ENCODE data around the gene FKBP5.

The FKBP5 gene

GRCh38 chr6:35729722-35730121, 41.0 kb upstream of the FKBP5 start:
- TF ChIP-seq EZH2 (IDR thresholded peaks at IDR 0.05; ENCODE audit: borderline replicate concordance, low read depth, low read length, severe bottlenecking) = no peak
- TF ChIP-seq, protein P1, sequence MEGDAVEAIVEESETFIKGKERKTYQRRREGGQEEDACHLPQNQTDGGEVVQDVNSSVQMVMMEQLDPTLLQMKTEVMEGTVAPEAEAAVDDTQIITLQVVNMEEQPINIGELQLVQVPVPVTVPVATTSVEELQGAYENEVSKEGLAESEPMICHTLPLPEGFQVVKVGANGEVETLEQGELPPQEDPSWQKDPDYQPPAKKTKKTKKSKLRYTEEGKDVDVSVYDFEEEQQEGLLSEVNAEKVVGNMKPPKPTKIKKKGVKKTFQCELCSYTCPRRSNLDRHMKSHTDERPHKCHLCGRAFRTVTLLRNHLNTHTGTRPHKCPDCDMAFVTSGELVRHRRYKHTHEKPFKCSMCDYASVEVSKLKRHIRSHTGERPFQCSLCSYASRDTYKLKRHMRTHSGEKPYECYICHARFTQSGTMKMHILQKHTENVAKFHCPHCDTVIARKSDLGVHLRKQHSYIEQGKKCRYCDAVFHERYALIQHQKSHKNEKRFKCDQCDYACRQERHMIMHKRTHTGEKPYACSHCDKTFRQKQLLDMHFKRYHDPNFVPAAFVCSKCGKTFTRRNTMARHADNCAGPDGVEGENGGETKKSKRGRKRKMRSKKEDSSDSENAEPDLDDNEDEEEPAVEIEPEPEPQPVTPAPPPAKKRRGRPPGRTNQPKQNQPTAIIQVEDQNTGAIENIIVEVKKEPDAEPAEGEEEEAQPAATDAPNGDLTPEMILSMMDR (IDR thresholded peaks at IDR 0.05; ENCODE audit: borderline replicate concordance, extremely low read depth, low read length, poor library complexity, severe bottlenecking) = no peak
- ATAC-seq (ENCODE audit: insufficient read depth, low read depth) = no peak
- Histone ChIP-seq H3K27me3 (ENCODE audit: insufficient read depth, low read length, poor library complexity) (peaks cover 24% of the 10 kb centered on the region), H3K4me1 (ENCODE audit: insufficient read depth, low read length) (peaks cover 73% of the 10 kb centered on the region), H3K4me3 (ENCODE audit: low read depth in 1 of 2, low read length in 2 of 2) (no peak overlapping the region), H3K79me2 (ENCODE audit: insufficient read depth, low read length) (no peaks in the 10 kb centered on the region), H4K20me1 (ENCODE audit: insufficient read depth, low read length) (peaks cover 36% of the 10 kb centered on the region), H3K36me3 (ENCODE audit: insufficient read depth, low read length) (no peaks in the 10 kb centered on the region), H3K9ac (ENCODE audit: low read depth, low read length) (no peak overlapping the region), H3K4me2 (ENCODE audit: insufficient read depth, low read length) (no peak overlapping the region; the same call in 1 of the 2 replicates), H2AFZ (ENCODE audit: low read depth, low read length) (no peak overlapping the region), H3K27ac (ENCODE audit: low read length) (peak overlapping the region; percentile 52), H3K9me3 (ENCODE audit: insufficient read depth, low read length, severe bottlenecking) (no peaks in the 10 kb centered on the region)
- DNase-seq = no peak

GRCh38 chr6:35728683-35729678, 40.3 kb upstream of the FKBP5 start:
- Histone ChIP-seq H2AFZ (ENCODE audit: low read depth, low read length) (no peak overlapping the region), H3K9ac (ENCODE audit: low read depth, low read length) (peak overlapping the region; percentile 40), H3K27ac (ENCODE audit: low read length) (peak overlapping the region; percentile 75), H4K20me1 (ENCODE audit: insufficient read depth, low read length) (peaks cover 36% of the 10 kb centered on the region), H3K36me3 (ENCODE audit: insufficient read depth, low read length) (no peaks in the 10 kb centered on the region), H3K4me1 (ENCODE audit: insufficient read depth, low read length) (peaks cover 73% of the 10 kb centered on the region), H3K4me2 (ENCODE audit: insufficient read depth, low read length) (peak overlapping the region; percentile 96), H3K4me3 (ENCODE audit: low read depth in 1 of 2, low read length in 2 of 2) (peak overlapping the region in 1 of 2 experiments; percentile 49; a peak in 2 of 4 replicates), H3K27me3 (ENCODE audit: insufficient read depth, low read length, poor library complexity) (peaks cover 30% of the 10 kb centered on the region), H3K79me2 (ENCODE audit: insufficient read depth, low read length) (no peaks in the 10 kb centered on the region), H3K9me3 (ENCODE audit: insufficient read depth, low read length, severe bottlenecking) (no peaks in the 10 kb centered on the region)
- ATAC-seq (ENCODE audit: insufficient read depth, low read depth) (peak; percentile 20), DNase-seq (peak; percentile 87)
- no peak for TF ChIP-seq EZH2 (IDR thresholded peaks at IDR 0.05; ENCODE audit: borderline replicate concordance, low read depth, low read length, severe bottlenecking)
- TF ChIP-seq, protein P1 (IDR thresholded peaks at IDR 0.05; ENCODE audit: borderline replicate concordance, extremely low read depth, low read length, poor library complexity, severe bottlenecking) = peak; percentile 49

DNA sequence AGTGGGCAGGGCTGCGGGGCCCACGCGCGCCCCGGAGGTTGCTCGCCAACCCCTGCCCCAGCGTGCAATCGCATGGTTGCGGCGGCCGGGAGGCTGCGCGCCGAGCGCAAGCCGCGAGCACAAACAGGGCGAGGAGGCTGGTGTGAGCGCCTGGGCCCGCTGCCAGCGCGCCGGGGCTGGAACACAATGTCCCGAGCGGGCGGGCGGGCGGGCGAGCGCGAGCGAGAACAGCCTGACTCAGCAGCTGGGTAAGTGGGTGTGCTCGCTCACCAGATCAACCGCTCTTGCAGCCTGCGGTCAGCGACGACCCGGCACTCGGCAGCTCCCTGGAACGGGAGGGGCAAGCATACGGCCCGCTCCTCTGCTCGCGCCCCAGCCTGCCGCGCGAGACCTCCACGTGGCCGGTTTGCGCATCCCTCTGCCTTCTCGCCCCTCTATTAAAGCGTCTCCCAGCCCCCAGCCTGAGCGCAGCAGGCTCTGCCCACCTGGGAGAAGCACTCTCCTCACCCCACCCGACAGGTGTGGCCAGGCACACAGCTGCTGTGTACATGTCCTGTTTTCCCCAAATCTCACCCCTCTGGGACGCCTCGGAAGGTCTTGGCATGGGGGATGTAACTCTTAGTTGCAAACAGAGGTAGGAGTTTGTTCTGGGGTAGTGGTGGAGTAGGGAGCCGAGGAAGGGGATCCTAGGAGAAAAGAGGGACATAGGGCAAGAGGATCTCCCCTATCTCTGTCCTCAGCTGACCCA, 39.4 kb upstream of the FKBP5 start:
- peak; percentile 67 for ATAC-seq (ENCODE audit: insufficient read depth, low read depth)
- Histone ChIP-seq H3K79me2 (ENCODE audit: insufficient read depth, low read length) (no peaks in the 10 kb centered on the region), H3K9ac (ENCODE audit: low read depth, low read length) (peak overlapping the region; percentile 58), H4K20me1 (ENCODE audit: insufficient read depth, low read length) (peaks cover 42% of the 10 kb centered on the region), H3K27me3 (ENCODE audit: insufficient read depth, low read length, poor library complexity) (peaks cover 38% of the 10 kb centered on the region), H3K36me3 (ENCODE audit: insufficient read depth, low read length) (no peaks in the 10 kb centered on the region), H2AFZ (ENCODE audit: low read depth, low read length) (peak overlapping the region; percentile 72), H3K4me1 (ENCODE audit: insufficient read depth, low read length) (peaks cover 71% of the 10 kb centered on the region), H3K4me2 (ENCODE audit: insufficient read depth, low read length) (peak overlapping the region; percentile 96), H3K9me3 (ENCODE audit: insufficient read depth, low read length, severe bottlenecking) (no peaks in the 10 kb centered on the region), H3K4me3 (ENCODE audit: low read depth in 1 of 2, low read length in 2 of 2) (peak overlapping the region in 1 of 2 experiments; percentile 54; a peak in 2 of 4 replicates), H3K27ac (ENCODE audit: low read length) (peak overlapping the region; percentile 79)
- peak; percentile 93 for DNase-seq
- TF ChIP-seq EZH2 (IDR thresholded peaks at IDR 0.05; ENCODE audit: borderline replicate concordance, low read depth, low read length, severe bottlenecking) = no peak
- TF ChIP-seq, protein P1 (IDR thresholded peaks at IDR 0.05; ENCODE audit: borderline replicate concordance, extremely low read depth, low read length, poor library complexity, severe bottlenecking) = no peak

All from DND-41 (cell line).